ENCODE data around the gene KCNH2. TPM values are rescaled to one million over a fixed set of nuclear protein-coding genes. Genes with fewer than 3 reads are reported as not detected.

The KCNH2 gene
- total RNA-seq, 1 experiment from 2014 or later, result 16.2 TPM

GRCh38 chr7:150992833-150993302 lies 14.7 kb upstream of the KCNH2 start:
- H3K4me3 Mint-ChIP-seq, result no peak overlapping the region
- H3K9me3 Mint-ChIP-seq, result peaks cover 15% of the 10 kb centered on the region
- H3K27ac Mint-ChIP-seq, result no peak overlapping the region
- peaks cover 12% of the 10 kb centered on the region for H3K36me3 Mint-ChIP-seq
- ChIA-PET POLR2A (interaction anchor here (0.9 to 1.1 kb wide), 3 partner anchors 15 to 24 kb away, joined by 3 to 4 read pairs (median 3); no protein-coding TSS in a partner anchor), CTCF (interaction anchor here (0.5 to 4.2 kb wide), 14 partner anchors 9 to 131 kb away, joined by 3 to 33 read pairs (median 6); no protein-coding TSS in a partner anchor)
- peaks cover 37% of the 10 kb centered on the region for H3K4me1 Mint-ChIP-seq
- peaks cover 22% of the 10 kb centered on the region for H3K27me3 Mint-ChIP-seq (ENCODE audit: low read depth)
- TF ChIP-seq SP1 (CRISPR knock-in tag; conservative IDR thresholded peaks at IDR 0.05) (0 out of 2 replicates have a peak, but pooled peaks have one; percentile 31), ZNF423 (CRISPR knock-in tag; IDR thresholded peaks at IDR 0.05) (no peak)
- DNase-seq (ENCODE audit: low spot score) (peak; percentile 78), ATAC-seq (peak; percentile 84)

GRCh38 chr7:150992051-150992640 lies 14.0 kb upstream of the KCNH2 start:
- DNase-seq (ENCODE audit: low spot score), result no peak
- no peak overlapping the region for H3K4me3 Mint-ChIP-seq
- no peak for TF ChIP-seq GABPB1 (CRISPR knock-in tag; IDR thresholded peaks at IDR 0.05)
- TF ChIP-seq ATF2 (CRISPR knock-in tag; IDR thresholded peaks at IDR 0.05; ENCODE audit: borderline replicate concordance, low read depth), result no peak
- no peak for TF ChIP-seq USF1 (CRISPR knock-in tag; IDR thresholded peaks at IDR 0.05)
- TF ChIP-seq SMAD3 (CRISPR knock-in tag; IDR thresholded peaks at IDR 0.05; ENCODE audit: borderline replicate concordance), result no peak
- no peak for ATAC-seq
- peaks cover 34% of the 10 kb centered on the region for H3K4me1 Mint-ChIP-seq
- H3K9me3 Mint-ChIP-seq, result peaks cover 15% of the 10 kb centered on the region
- CTCF ChIA-PET, result interaction anchor here (0.7 to 4.2 kb wide), 14 partner anchors 8 to 132 kb away, joined by 3 to 33 read pairs (median 6); no protein-coding TSS in a partner anchor
- H3K36me3 Mint-ChIP-seq, result peaks cover 12% of the 10 kb centered on the region
- POLR2A ChIA-PET, result interaction anchor here (0.9 kb wide), 1 partner anchor 25 kb away, joined by 3 read pairs; no protein-coding TSS in a partner anchor
- peaks cover 20% of the 10 kb centered on the region for H3K27me3 Mint-ChIP-seq (ENCODE audit: low read depth)
- no peak overlapping the region for H3K27ac Mint-ChIP-seq

- Mint-ChIP-seq H3K36me3 (peaks cover 12% of the 10 kb centered on the region), H3K9me3 (peaks cover 15% of the 10 kb centered on the region), H3K27me3 (ENCODE audit: low read depth) (peaks cover 22% of the 10 kb centered on the region), H3K4me3 (no peak within 1 kb of the TSS), H3K4me1 (peaks cover 37% of the 10 kb centered on the region), H3K27ac (no peak within 1 kb of the TSS)
- ChIA-PET POLR2A (no interaction called here), CTCF (interaction anchor here (1.1 to 3.3 kb wide), 6 partner anchors 15 to 254 kb away, joined by 3 to 33 read pairs (median 6); no protein-coding TSS in a partner anchor)
- DNase-seq (ENCODE audit: low spot score) (no peak), ATAC-seq (no peak)
- no peak for TF ChIP-seq ZNF532 (CRISPR knock-in tag; IDR thresholded peaks at IDR 0.05; ENCODE audit: borderline replicate concordance)
- TF ChIP-seq ZNF671 (CRISPR knock-in tag; IDR thresholded peaks at IDR 0.05), result no peak
- TF ChIP-seq NR1H2 (CRISPR knock-in tag; IDR thresholded peaks at IDR 0.05), result no peak
- TF ChIP-seq PRDM15 (CRISPR knock-in tag; IDR thresholded peaks at IDR 0.05), result no peak
- TF ChIP-seq SMAD4 (CRISPR knock-in tag; IDR thresholded peaks at IDR 0.05), result no peak
- no peak for TF ChIP-seq NFE2L1 (CRISPR knock-in tag; IDR thresholded peaks at IDR 0.05)
- TF ChIP-seq ZNF512 (CRISPR knock-in tag; IDR thresholded peaks at IDR 0.05; ENCODE audit: borderline replicate concordance), result no peak
- no peak for TF ChIP-seq ATF2 (CRISPR knock-in tag; IDR thresholded peaks at IDR 0.05; ENCODE audit: borderline replicate concordance, low read depth)
- TF ChIP-seq GTF2I (CRISPR knock-in tag; conservative IDR thresholded peaks at IDR 0.05), result no peak
- no peak for TF ChIP-seq ESRRA (CRISPR knock-in tag; IDR thresholded peaks at IDR 0.05; ENCODE audit: borderline replicate concordance)
These were observed 12.5 kb upstream of the KCNH2 start, which contains the start of gene NOS3 for GRCh38 chr7:150990416-150991186. NOS3 (plus strand) TSS chr7:150991017; CDS start chr7:150993804, 2,787 bp downstream.

Data from WTC11 (cell line).